GM21381 (cell line): ENCODE results near the gene ADAT3.
"Not testable (repeated sequence)": the region's sequence is repeated elsewhere in the genome, so short reads cannot be mapped to it uniquely, and the experiment has no call there.

ENCODE experiments used
- ATAC-seq: cut with Tn5 transposase; IDR thresholded peaks from one replicate; pipeline ENCODE4 v1.9.1; 2021; ENCODE audit warnings: mild to moderate bottlenecking, moderate library complexity; ENCODE audit not compliant: unreplicated experiment

ADAT3 gene

GRCh38 chr19:1882786-1883692, 22.2 kb upstream of the ADAT3 start:
- ATAC-seq: no peak

GRCh38 chr19:1883784-1884183, 21.4 kb upstream of the ADAT3 start:
- no peak for ATAC-seq

- ATAC-seq: no peak
These were observed 20.9 kb upstream of the ADAT3 start for GRCh38 chr19:1884291-1884718.

- peak; percentile 13 for ATAC-seq
These were observed 20.4 kb upstream of the ADAT3 start for GRCh38 chr19:1884719-1885334.

GRCh38 chr19:1885398-1886119, 19.6 kb upstream of the ADAT3 start, which contains the start of gene ABHD17A:
TSS of gene ABHD17A (minus strand) at chr19:1885496. CDS start at chr19:1881566, 3,930 bp downstream.
- peak; percentile 86 for ATAC-seq

GRCh38 chr19:1886360-1886759, 18.8 kb upstream of the ADAT3 start:
- not testable (repeated sequence) for ATAC-seq

- ATAC-seq: no peak
These were observed 16.8 kb upstream of the ADAT3 start for GRCh38 chr19:1888385-1888784.

- no peak for ATAC-seq
These were observed 15.3 kb upstream of the ADAT3 start for GRCh38 chr19:1889907-1890306.

- no peak for ATAC-seq
These were observed 11.4 kb upstream of the ADAT3 start for GRCh38 chr19:1893791-1894190.

GRCh38 chr19:1896508-1896907, 8.7 kb upstream of the ADAT3 start:
- no peak for ATAC-seq

GRCh38 chr19:1901940-1902404, 3.2 kb upstream of the ADAT3 start:
- ATAC-seq: no peak

GRCh38 chr19:1902923-1903322, 2.3 kb upstream of the ADAT3 start:
- no peak for ATAC-seq

- ATAC-seq: no peak
These were observed 414 bp upstream of the ADAT3 start for GRCh38 chr19:1904860-1905109.

- no peak for ATAC-seq
These were observed 720 bp downstream of the ADAT3 start for GRCh38 chr19:1905863-1906375.

- ATAC-seq: no peak
These were observed 1.9 kb downstream of the ADAT3 start for GRCh38 chr19:1906985-1907562.

GRCh38 chr19:1907563-1908363, 2.6 kb downstream of the ADAT3 start:
- ATAC-seq: no peak

- no peak for ATAC-seq
These were observed 3.1 kb downstream of the ADAT3 start for GRCh38 chr19:1908364-1908678.

- no peak for ATAC-seq
These were observed 4.5 kb downstream of the ADAT3 start for GRCh38 chr19:1909761-1910080.

GRCh38 chr19:1910177-1910576, 5.0 kb downstream of the ADAT3 start:
- ATAC-seq: no peak

- ATAC-seq: no peak
These were observed 5.9 kb downstream of the ADAT3 start for GRCh38 chr19:1911098-1911497.

- no peak for ATAC-seq
These were observed 6.8 kb downstream of the ADAT3 start for GRCh38 chr19:1911995-1912394.
